HG02970 (cell line): ENCODE results near the gene GNB2.

Experiments used
- ATAC-seq: cut with Tn5 transposase; IDR thresholded peaks from one replicate; pipeline ENCODE4 v1.9.1; 2021; ENCODE audit warnings: mild to moderate bottlenecking, moderate library complexity, moderate number of reproducible peaks; ENCODE audit not compliant: unreplicated experiment, low FRiP score

The GNB2 gene

DNA sequence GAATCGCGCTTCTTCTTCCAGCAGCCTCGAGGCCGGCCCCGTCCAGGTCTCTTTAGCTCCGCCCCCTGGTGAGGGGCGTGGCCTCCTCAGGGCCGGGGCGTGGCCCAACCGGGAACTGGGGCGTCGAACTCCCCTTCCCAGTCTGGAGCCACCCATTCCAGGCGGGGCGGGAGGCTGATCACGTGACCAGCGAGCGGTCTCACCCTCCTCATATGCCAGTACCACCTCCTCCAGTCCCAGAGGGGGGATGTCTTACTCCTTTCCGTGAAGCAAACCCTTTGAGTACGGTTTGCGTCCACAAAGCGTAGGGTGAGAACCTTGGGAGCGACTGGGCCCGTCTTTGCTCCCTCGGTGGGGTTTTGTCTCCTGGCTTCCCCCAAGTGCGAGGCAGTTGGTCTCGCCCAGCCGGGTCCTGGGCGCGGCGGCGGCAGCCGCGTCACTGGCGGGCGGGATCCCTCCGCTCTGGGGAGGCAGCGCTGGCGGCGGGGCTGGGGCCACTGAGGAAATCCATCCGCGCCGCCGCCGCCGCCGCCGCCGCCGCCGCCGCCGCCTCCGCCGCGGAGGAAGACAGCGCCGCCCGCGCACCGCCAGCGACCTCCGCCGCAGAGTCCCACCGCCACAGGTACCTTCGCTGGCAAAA, at the start of gene GNB2:
Gene GNB2 (plus strand): TSS at position 439 of the 640 bp plus-strand sequence. CDS start 2,526 bp downstream, outside the sequence.
- peak; percentile 58 for ATAC-seq

DNA sequence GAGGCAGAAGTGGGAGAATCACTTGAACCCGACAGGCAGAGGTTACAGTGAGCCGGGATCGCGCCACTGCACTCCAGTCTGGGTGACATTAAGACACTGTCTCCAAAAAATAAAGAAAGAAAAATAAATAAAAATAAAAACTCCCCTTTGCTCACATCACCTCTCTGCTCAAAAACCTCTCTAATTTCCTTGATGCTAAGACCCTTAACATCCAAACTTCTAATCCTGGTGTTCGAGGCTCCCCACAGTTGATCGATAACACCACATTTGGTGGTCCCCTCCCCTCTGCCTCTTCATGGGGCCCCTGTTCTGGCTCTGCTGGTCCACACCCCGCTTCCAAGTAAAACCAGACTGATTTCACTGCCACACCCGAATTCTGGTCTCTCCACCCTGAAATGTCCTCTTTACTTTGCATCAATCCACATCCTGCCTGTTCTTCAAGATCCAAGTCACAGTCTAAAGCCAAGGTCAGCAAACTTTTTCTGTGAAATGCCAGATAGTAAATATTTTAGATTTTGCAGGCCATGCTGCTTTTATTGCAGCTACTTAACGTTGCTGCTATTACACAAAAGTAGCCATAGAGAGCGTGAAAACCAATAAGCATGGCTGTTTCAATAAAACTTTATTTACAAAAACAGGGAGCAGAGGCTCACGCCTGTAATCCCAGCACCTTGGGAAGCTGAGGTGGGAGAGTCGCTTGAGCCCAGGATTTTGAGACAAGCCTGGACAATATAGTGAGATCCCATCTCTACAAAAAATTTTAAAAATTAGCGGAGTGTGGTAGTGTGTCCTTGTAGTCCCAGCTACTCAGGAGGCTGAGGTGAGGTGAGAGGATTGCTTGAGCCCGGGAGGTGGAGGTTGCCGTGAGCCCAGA, 49.4 kb upstream of the GNB2 start:
- ATAC-seq: no peak

DNA sequence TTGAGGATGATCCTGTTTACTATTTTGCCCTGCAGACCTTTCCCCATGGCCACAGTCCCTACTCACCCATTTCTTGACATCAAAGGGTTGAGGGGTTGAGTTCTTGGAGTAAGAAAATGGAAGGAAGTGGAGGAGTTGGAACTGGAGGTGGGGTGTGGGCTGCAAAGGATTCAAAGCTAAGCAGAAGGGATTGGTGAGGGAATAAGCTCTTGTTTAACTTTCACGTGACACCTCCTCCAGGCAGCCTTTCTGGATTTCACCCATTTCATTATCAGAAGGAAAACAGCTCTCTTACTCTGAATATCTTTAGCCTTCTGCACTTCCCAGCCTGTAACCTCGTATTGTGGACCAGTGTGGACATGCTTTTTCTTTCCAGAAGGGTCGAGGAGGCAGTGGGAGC, 47.5 kb upstream of the GNB2 start:
- no peak for ATAC-seq

DNA sequence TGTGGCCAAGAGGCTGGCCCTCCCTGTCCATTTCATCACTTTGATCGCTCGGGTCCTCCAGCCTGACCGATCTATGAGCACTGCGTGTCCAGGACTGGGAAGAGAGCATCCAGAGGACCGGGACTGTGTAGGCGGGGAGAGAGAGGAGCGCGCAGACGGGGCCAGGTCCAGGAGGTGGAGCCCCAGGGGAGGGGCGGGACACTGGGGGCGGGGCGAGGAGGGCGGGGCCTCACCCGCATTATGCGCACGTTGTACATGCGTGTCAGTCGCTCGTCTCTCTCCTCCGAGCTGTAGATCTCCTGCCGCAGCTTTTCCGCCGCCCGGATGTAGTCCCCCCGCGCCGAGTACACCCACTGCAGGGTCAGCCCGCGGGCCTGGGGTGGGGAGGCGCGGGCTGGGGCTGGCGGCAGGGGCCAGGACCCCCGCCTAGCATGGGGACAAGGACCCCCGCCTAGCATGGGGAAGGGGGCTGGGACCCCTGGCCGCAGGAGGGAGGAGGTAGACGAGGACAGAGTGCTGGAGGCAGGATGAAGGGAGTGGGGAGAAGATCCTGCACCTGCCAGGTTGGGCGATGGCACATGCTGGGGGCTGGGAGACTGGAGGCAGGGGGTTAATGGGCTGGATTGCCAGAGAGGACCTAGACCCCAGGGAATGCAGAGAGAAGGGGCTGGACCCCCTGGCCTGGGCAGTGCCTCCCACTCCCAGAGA, 46.9 kb upstream of the GNB2 start:
- no peak for ATAC-seq

DNA sequence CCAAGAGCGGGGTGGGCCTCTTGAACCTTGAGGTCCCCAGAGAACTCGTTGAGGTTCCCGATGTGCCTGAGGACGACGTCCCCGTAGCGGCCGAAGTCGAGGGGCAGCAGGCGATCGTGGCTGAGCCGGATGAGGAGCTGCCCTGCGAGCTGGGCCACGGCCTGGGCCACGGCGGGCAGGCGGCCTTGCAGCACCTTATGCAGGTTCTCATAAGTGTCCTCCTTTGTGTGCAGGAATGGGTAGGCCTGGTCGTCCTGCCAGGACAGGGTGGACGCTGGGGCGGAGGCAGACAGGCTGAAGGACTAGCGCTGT, 46.3 kb upstream of the GNB2 start:
- no peak for ATAC-seq

DNA sequence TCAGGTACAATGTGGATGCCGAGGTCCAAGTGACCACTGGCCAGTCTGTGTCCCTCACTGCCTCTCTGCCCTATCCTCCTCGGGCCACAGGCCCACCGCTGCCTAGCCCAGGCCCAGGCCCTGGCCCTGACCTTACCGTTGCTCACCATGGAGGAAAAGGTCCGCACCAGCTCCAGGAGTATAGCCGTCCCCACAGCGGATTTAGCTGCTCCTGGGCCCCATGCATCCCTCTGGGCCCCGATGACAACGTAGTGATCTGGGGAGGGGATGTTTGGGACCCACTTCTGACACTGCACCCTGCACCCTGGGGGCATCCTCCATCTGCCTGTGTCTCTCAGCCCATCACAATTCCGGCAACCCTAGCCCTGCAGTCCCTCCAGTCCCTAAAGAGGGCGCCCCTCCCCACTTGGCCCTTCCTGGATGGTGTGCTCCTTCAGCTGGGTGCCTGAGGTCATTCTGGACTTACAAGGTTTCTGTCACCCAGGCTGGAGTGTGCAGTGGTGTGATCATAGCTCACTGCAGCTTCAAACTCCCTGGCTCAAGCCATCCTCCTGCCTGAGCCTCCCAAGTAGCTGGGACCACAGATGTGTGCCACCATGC, 44.3 kb upstream of the GNB2 start:
- no peak for ATAC-seq

DNA sequence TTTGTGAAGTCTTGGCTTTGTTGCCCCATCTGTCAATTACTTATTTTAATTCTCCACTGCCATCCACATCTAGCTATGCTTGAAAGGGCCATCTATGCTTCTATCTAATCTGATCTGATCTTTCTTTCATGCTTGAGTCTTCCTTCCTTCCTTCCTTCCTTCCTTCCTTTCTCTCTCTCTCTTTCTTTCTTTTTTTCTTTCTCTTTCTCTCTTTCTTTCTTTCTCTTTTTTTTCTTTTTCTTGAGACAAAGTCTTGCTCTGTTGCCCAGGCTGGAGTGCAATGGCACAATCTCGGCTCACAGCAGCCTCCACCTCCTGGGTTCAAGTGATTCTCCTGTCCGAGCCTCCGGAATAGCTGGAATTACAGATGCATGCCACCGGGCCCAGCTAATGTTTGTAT, 43.5 kb upstream of the GNB2 start:
- no peak for ATAC-seq

DNA sequence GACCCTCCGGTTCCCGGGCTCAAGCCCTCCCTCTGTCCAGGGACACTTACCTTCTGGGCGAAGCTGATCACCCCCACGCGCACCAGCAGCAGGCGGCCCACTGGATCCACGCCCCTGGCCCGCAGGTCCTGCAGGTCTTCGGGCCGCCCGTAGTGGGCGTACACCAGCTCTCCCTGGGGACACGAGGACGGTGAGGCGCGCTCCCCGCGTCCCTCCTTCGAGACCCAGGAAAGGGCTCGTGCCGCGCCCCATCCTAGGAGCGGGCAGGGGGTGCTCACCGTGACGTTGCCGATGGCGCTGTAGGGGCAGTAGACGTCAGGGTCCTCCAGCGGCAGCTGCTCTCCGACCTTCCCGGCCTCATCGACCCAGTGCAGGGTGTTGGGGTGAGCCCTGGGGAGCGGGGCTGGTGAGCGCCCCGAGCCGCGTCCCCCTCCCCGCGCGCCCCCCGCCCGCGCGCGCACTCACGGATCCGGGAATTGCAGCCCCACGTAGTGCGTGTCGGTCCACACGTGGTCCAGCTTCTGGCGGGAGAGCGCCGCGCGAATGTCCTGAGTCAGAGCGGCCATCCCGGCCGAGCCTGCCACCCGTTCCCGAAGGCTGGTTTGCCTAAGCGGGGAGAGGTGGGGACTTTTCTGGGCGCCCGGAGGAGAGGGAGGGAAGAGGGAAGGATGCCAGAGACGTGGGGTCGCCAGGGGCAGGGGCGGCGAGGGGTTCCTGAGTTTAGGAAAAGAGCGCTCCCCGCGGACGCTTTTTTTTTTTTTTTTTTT, 40.4 kb upstream of the GNB2 start:
- ATAC-seq: no peak

DNA sequence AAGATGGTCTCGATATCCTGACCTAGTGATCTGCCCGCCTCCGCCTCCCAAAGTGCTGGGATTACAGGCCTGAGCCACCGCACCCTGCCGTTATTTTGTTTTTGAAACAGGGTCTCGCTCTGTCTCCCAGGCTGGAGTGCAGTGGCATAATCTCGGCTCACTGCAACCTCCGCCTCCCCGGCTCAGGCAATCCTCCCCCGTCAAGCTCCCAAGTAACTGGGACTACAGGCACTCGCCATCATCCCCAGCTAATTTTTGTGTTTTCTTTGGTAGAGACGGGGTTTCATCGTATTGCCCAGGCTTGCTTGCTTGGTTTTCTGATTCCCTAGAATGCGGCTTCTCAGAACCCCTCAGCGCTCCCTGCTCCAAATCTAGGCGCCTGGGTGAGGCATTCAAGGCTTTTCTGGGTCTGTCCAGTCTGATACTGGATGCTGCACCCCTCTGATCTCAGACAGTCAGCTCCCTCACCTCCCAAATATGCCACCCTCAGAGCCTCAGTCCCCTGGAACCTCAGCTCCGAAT, 33.5 kb upstream of the GNB2 start:
- no peak for ATAC-seq

DNA sequence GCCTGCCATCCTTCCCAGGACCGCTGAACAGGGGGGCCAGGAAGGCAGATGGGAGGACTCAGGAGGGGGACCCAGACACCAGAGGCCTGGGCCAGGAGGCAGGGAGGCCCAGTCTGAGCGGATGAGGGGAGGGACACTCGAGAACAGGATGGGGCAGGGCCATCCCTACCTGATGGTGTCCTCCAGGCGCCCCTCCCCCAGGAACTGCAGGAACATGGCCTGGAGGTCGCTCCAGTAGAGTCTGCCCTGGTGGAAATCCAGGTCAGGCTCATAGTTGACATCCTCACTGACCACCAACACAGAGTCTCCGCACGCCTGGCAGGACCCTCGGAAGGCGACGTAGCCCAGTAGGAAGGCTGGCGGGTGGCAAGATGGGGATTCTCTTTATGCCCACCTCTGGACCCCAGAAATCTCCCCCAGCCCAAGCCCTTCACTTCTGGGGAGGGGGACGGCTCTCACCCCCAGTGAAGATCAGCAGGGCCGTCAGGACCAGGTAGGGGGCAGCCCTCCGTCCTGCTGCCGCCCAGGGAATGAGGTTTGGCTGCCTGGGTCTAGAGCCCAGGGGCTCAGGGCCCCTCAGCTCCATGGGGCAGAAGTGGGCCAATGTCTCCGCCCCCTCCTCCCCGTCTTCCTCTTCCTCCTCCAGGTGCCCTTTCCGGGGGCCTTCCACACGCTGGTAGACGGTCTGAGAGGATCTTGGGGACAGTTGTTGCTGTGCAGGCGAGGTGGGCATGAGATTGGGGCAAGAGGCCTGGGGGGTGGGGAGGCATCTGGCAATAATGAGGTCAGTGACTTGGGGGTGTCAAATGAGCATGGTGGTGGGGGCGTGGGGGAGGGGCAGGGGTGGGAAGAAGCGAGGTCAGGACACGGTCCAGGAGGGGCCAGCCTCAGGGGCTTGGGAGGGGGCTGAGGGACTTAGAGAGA, 32.8 kb upstream of the GNB2 start:
- ATAC-seq: no peak

DNA sequence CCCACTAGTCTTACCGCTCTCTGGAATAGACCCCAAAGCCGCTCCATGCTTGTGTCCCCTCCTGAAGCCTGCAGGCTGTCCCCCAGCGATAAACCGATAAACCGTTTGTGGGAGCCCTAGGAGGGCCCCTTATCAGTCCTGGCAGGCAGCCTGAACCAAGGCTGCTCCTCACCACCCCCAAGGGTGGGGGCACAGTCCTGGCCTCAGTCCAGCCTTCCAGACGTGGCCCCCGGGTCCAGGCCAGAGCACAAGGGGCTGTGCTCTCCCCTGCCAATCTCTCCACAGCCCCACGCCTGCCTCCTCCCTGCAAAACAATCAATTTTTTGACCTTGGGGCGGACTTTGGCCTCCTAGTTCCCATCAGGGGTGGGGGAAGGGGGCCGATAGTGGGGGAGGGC, 32.1 kb upstream of the GNB2 start, which contains the start of gene TFR2:
Gene TFR2 (minus strand): TSS at position 90 of the 397 bp plus-strand sequence. CDS start 43 bp downstream, at position 47.
- ATAC-seq: no peak

- no peak for ATAC-seq
Measured at GRCh38 chr7:100641860-100642533, 31.5 kb upstream of the GNB2 start.

DNA sequence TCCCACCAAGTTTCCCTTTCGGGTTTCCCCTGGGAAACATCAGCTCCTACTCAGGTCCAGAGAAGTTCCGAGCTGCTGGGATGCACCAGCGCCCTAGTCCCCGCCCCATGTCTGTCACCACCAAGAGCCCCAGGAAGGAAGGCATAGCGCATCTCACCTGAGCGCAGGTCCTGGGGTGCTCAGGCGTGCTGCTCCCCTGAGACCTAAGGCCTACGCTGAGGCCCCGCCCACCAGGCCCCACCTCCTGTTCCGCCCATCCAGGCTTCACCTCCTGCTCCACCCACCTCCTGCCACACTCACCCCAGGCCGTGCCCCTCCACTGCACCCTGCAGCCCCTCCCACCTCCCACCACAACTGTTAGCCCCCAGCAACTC, 31.0 kb upstream of the GNB2 start:
- no peak for ATAC-seq

GRCh38 chr7:100649826-100650565, 23.5 kb upstream of the GNB2 start:
- no peak for ATAC-seq

- no peak for ATAC-seq
Measured at GRCh38 chr7:100654908-100655831, 18.4 kb upstream of the GNB2 start.

- no peak for ATAC-seq
Measured at GRCh38 chr7:100655908-100656674, 17.4 kb upstream of the GNB2 start, which contains the start of gene ACTL6B. Gene ACTL6B, minus strand, starts transcription at chr7:100656448. Its CDS starts 94 bp downstream, at chr7:100656354.
